GM04504 (cell line): ENCODE measurements around the gene FOXL1.

ENCODE experiments used
- DNase-seq: peaks from one replicate; pipeline ENCODE4 v3.0.0-alpha.2; 2012; ENCODE audit warnings: low read depth

Gene FOXL1

DNA sequence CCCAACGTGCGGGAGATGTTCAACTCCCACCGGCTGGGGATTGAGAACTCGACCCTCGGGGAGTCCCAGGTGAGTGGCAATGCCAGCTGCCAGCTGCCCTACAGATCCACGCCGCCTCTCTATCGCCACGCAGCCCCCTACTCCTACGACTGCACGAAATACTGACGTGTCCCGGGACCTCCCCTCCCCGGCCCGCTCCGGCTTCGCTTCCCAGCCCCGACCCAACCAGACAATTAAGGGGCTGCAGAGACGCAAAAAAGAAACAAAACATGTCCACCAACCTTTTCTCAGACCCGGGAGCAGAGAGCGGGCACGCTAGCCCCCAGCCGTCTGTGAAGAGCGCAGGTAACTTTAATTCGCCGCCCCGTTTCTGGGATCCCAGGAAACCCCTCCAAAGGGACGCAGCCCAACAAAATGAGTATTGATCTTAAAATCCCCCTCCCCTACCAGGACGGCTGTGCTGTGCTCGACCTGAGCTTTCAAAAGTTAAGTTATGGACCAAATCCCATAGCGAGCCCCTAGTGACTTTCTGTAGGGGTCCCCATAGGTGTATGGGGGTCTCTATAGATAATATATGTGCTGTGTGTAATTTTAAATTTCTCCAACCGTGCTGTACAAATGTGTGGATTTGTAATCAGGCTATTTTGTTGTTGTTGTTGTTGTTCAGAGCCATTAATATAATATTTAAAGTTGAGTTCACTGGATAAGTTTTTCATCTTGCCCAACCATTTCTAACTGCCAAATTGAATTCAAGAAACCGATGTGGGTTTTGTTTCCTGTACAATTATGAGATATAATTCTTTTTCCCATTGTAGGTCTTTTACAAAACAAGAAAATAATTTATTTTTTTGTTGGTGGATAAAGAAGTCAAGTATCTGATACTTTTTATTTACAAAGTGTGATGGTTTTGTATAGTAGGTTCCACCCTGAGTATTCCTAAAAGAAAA, 9.4 kb upstream of the FOXL1 start:
- DNase-seq, result no peak

DNA sequence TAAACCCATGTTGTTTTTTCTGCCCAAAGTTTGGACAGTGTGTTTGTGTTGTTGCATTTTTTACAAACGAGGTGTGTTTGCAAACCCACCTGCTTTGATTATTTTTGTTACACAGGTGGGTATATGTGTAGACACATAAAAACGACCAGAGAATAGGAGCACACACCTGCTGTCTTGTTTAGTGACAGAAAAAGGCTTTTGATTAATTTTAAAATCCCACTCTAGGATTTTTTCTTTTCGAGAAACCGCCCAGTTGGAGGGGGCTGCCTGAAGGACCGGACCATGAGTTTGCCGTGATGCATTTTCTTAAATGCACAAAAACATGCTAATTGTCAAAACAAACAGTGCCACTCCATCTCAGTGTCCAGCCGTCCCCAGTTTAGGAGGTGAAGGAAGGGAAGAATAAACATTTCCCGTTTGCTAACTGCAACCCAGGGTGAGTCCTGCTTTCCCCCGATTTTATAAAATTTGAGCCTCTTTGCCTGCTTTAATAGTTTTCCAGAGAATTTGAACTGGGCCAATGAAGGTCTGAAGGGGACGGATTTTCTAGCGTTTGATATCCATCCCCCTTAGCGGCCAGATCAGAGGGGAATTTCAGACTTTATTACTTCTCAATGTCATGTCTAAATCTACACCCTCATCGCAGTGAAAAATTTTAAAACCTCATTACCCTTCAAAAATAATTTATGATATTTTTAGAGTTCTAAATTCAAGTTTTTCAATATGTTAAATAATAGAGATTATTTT, 8.5 kb upstream of the FOXL1 start:
- DNase-seq, result no peak

DNA sequence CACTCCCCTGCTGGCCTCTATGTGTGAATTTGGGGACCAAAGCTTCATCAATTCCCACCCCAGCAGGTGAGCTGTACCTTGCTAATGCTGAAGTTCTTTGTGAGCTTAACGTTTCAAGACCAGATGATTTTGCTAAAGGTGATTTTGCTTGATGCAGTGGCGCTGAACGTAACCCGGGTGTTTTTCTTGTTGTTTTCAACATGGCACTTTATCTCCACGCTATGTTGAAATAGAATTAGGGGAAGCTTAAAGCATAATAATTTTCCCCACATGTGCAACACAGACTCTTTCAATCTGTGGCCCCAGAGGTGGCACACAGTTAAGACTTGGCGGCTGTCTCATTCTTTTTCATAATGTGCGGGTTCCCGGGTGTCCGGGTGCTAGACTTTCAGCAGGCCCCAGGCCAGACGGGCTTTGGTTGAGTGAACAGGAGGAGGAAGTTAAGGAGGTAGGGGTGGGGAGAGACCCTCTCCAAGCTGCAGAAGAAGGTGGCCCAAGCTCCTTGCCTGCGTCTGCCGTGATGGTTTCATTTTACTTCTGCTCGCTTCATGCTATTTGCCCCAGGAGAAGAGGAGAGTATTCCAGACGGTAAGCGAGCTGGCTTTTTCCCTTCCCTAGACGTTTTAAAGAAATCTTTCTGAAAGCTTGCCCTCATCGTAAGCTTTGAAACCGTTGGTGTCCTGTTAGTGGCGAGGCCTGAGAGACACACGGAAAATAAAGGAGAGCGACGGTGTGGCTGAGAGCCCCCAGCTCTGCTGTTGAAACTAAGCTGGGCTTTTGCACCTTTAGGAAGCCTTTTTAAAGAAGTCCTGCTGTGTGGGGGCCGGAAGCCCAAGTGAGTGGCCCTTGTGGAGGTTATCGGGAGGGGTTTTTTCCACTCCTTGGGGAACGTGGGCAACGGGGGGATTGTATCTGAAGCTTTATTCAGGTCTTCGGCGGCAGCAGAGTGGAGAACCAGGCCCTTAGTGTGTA, 7.5 kb upstream of the FOXL1 start:
- no peak for DNase-seq

DNA sequence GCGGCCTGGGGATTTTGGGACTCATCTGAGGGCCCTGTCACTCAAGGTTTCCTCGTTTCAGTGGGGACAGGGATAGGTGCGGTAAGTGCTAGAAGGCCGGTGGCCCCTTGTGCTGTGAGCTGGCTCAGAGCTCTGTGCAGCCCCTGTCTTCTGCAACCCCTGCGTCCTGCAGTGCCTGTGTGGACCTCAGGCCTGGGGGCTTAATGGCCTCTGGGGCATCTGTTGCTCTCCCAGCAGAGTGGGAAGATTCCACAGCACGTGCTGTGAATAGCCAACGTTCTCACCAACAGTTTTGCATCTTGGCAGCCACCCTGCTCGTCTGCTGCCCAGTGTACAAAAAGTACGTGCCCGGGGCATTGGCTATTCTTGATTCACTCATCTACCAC, 6.8 kb upstream of the FOXL1 start:
- no peak for DNase-seq

DNA sequence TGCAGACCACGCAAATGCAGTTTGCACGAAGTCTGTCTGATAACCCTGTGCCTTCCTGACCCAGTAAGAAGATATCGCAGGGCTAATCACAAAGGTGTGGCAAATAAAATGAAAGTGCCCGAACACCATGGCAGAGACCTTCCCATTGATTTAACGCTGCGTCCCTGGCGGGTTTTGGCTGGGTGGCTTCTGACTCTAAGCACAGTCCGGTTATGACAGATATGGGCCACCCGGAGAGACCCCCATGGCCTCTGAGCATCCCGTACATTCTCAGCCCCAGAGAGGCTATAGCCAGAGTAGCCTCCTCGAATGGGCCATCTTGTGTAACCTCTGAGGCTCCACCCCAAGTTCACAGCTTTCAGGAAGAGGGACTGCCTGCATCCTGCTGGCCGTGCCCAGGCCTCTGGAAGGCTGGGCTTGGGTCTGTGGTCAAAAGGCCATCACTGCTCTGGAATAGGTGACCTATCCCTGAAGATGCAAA, 6.3 kb upstream of the FOXL1 start:
- DNase-seq, result no peak

- DNase-seq, result no peak
Observed at GRCh38 chr16:86572606-86573005, 5.7 kb upstream of the FOXL1 start.

- no peak for DNase-seq
Observed at GRCh38 chr16:86573215-86573614, 5.1 kb upstream of the FOXL1 start.

DNA sequence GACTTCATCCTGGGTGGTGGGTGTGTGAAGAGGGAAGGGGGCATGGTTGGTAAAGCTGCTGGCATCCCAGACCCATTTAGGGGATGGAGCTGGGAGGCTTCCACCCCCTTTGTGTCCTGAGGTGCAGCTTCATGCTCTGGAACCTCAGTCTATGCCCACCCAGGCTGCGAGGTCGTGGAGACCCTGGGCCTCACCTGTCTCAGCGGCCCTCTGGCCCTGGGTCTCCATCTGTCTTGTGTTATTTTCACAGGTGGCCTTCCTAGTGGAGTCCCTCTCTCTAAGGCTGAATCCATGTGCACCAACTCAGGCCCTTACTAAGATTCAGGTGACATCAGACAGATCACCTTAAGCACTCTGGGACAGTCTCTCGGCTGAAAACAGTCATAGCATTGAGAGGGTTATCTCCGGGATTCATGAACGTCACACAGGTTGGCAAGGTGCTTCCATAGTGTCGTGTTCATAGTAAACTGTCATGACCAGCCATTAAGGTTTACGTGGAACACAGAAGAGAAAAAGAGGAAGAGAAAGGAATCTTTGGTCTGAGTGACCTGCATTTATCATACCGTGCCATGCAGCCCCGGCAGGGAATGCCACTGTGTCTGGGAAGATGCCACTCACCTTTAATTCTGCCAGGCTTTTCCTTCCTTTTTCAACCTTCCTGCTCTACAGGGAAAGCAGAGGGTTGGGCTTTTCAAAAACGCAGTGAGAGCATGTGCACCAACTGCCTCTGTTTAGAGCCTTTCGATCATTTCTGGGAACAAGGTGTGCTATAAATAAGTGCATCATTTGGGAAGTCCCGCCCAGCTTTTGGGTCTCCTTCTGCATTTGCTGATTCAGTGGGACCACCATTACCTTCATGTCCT, 4.5 kb upstream of the FOXL1 start:
- no peak for DNase-seq

DNA sequence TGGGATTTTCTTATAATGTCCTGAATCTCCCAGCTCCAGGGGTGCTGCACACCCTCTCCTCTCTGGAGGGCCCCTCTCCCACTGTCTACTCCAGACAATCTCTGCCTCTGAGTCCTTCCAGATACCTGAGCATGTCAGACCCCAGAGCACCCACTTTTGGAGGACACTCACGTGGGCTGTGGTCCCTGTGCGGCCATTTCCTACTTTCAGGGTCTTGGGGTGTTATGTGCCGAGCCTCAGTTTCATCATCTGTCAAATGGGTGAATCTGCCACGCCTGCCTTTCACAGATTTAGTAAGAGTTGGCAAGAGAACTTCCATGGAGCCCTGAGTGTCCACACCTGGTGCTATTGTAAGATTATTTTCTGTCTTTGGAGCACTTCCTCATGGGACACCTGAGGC, 3.7 kb upstream of the FOXL1 start:
- DNase-seq, result no peak

GRCh38 chr16:86575095-86575685, 3.2 kb upstream of the FOXL1 start:
- DNase-seq, result no peak

DNA sequence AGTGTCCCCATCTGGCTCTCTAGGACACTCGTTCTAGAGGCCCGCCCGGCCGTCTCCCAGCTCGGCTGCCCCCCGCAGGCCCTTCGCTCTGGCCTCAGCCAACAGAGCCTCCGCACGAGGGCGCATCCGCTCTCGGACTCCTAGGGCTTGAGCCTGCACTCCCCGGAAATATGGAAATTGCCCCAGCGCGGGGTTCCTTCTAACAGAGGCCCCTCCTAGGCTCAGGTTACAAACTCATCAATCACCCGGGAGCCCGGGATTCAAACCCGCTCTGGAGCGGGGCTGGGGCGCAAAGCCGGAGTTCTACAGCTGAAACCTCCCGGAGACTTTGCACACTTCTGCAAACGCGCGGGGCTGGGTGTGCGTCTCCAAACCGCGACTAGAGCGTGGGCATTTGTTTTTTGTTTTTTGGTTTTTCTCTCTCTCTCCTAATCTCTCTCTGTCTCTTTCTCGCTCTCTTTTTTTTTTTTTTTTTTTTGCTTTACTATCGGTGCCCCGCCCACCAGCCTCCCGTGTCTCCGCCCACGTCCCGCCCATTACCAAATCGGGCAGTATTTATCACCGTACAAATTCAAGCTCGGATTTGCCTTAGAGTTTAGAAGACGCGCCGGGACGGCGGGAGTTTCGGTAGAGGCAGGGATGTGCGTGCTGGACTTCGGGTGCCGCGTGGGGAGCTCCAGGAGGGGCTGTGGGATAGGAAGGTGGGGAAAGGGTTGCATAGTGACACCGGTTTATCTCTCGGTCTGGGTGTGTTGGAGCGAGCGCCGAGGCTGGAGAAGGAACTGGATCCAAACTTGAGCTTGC, 2.4 kb upstream of the FOXL1 start:
- peak; percentile 73 for DNase-seq

- DNase-seq, result no peak
Observed at GRCh38 chr16:86576591-86577313, 1.6 kb upstream of the FOXL1 start.

- DNase-seq, result no peak
Observed at GRCh38 chr16:86577314-86577971, 906 bp upstream of the FOXL1 start.

DNA sequence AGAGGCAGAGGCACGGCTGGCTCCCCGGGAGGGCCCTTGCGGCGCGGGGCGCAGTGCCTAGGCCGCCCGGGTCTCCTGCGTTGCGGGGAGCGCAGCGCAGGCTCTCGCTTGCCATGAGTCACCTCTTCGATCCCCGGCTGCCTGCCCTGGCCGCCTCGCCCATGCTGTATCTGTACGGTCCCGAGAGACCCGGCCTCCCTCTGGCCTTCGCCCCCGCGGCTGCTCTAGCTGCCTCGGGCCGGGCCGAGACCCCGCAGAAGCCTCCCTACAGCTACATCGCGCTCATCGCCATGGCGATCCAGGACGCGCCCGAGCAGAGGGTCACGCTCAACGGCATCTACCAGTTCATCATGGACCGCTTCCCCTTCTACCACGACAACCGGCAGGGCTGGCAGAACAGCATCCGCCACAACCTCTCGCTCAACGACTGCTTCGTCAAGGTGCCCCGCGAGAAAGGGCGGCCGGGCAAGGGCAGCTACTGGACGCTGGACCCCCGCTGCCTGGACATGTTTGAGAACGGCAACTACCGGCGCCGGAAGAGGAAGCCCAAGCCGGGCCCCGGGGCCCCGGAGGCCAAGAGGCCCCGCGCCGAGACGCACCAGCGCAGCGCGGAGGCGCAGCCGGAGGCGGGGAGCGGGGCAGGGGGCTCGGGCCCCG, 390 bp downstream of the FOXL1 start:
- DNase-seq, result no peak

GRCh38 chr16:86579268-86580062, 1.1 kb downstream of the FOXL1 start:
- no peak for DNase-seq

GRCh38 chr16:86580063-86580790, 1.9 kb downstream of the FOXL1 start:
- no peak for DNase-seq
